ENCODE results near the gene SLC2A6. TPM values are rescaled to one million over a fixed set of nuclear protein-coding genes. Genes with fewer than 3 reads are reported as not detected.

The SLC2A6 gene
- total RNA-seq, 4 donors from 2014 or later = 2.1 to 4.9 (median 4.1) TPM

GRCh38 chr9:133490201-133490681, 11.3 kb upstream of the SLC2A6 start:
- ATAC-seq (ENCODE audit: low FRiP score) (no peak), DNase-seq (ENCODE audit: low spot score) (no peak)
- no peak for TF ChIP-seq CTCF (IDR thresholded peaks at IDR 0.05)

GRCh38 chr9:133489253-133490190, 10.6 kb upstream of the SLC2A6 start:
- TF ChIP-seq CTCF (IDR thresholded peaks at IDR 0.05) = no peak
- ATAC-seq (ENCODE audit: low FRiP score) (no peak), DNase-seq (ENCODE audit: low spot score) (no peak)

- ATAC-seq (ENCODE audit: low FRiP score) (no peak), DNase-seq (ENCODE audit: low spot score) (no peak)
- no peak for TF ChIP-seq CTCF (IDR thresholded peaks at IDR 0.05)
Measured at GRCh38 chr9:133488686-133489252, 9.9 kb upstream of the SLC2A6 start.

GRCh38 chr9:133487331-133487725, 8.4 kb upstream of the SLC2A6 start:
- TF ChIP-seq CTCF (IDR thresholded peaks at IDR 0.05) = no peak
- ATAC-seq (ENCODE audit: low FRiP score) (no peak), DNase-seq (ENCODE audit: low spot score) (no peak)

- no peak for TF ChIP-seq CTCF (IDR thresholded peaks at IDR 0.05)
- DNase-seq (ENCODE audit: low spot score) (no peak), ATAC-seq (ENCODE audit: low FRiP score) (no peak)
Measured at GRCh38 chr9:133485531-133486260, 6.8 kb upstream of the SLC2A6 start.

GRCh38 chr9:133484671-133485437, 6.0 kb upstream of the SLC2A6 start:
- no peak for TF ChIP-seq CTCF (IDR thresholded peaks at IDR 0.05)
- no peak for ATAC-seq (ENCODE audit: low FRiP score)
- DNase-seq (ENCODE audit: low spot score) = no peak
